ENCODE data around the gene TRIO.

- TF ChIP-seq CTCF (IDR thresholded peaks at IDR 0.05) (no peak), POLR2A (IDR thresholded peaks at IDR 0.05) (no peak), EP300 (IDR thresholded peaks at IDR 0.05) (no peak)
Measured at GRCh38 chr5:14476786-14477435, 333.8 kb downstream of the TRIO start.
